ENCODE measurements around the gene KRTAP13-2. TPM values are rescaled to one million over a fixed set of nuclear protein-coding genes. Genes with fewer than 3 reads are reported as not detected.

Gene KRTAP13-2, protein sequence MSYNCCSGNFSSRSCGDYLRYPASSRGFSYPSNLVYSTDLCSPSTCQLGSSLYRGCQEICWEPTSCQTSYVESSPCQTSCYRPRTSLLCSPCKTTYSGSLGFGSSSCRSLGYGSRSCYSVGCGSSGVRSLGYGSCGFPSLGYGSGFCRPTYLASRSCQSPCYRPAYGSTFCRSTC
- not detected in 2 replicates for total RNA-seq

GRCh38 chr21:30372139-30372770 is at the start of gene KRTAP13-2:
Gene KRTAP13-2, minus strand, starts transcription at chr21:30372271. Its CDS starts 58 bp downstream, at chr21:30372213.

DNA sequence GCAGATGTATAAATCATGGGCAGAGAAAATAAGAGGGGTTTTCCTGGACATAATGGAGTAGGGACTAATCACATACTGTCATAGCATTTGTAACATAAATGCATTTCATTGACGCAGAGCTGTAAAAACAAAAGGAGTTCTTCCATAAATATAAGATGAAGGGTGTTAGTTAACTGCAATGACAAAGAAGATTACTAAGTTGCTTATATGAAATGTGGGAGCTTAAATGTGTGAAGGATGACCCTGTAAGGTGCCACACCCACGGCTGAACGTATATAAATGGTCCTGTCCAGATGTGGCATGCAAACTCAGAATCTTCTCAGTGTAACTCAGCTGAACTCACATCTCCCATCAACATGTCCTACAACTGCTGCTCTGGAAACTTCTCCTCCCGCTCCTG is 23.7 kb upstream of the KRTAP13-2 start, which contains the start of gene KRTAP13-1:
TSS of gene KRTAP13-1 (plus strand) at position 301 of the 400 bp plus-strand sequence. CDS start at position 357, 56 bp downstream.

DNA sequence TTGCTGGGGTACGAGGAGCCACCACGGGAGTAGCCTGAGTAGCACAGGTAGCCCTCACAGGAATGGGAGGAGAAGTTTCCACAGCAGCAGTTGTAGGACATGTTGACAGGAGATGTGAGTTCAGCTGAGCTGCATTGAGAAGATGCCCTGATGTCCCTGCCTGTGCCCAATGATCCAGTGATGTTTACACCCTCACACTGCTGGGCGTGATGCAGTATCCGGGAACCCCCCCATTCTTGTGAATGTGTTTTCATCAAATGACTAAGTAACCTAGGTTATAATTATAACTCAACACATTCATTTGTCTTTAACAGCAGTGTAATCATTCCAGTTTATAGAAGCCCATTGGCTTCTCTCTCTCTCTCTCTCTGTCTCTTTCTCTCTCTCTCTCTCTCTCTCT is 23.6 kb downstream of the KRTAP13-2 start, which contains the start of gene KRTAP23-1:
TSS of gene KRTAP23-1 (minus strand) at position 101 of the 400 bp plus-strand sequence. CDS start at position 101, 0 bp downstream.

GRCh38 chr21:30337276-30337744 is 34.8 kb downstream of the KRTAP13-2 start, which contains the start of gene KRTAP27-1:
Gene KRTAP27-1, minus strand, starts transcription at chr21:30337694. Its CDS starts 26 bp downstream, at chr21:30337668.

Other genes with a start within 250 kb of the KRTAP13-2 start
- gene CLDN17, start 205.5 kb downstream of the KRTAP13-2 start, total RNA-seq = not detected in 2 replicates
- gene CLDN8, start 156.2 kb downstream of the KRTAP13-2 start, total RNA-seq = not detected in 2 replicates
- gene KRTAP24-1, start 89.3 kb downstream of the KRTAP13-2 start, total RNA-seq = not detected in 2 replicates
- not detected in 2 replicates for gene KRTAP25-1, start 82.8 kb downstream of the KRTAP13-2 start, total RNA-seq
- gene KRTAP26-1, start 52.0 kb downstream of the KRTAP13-2 start, total RNA-seq = not detected in 2 replicates
- gene KRTAP27-1, start 34.6 kb downstream of the KRTAP13-2 start, total RNA-seq = not detected in 2 replicates
- gene KRTAP23-1, start 23.7 kb downstream of the KRTAP13-2 start, total RNA-seq = not detected in 2 replicates
- gene KRTAP13-1, start 23.8 kb upstream of the KRTAP13-2 start, total RNA-seq = not detected in 2 replicates
- not detected in 2 replicates for gene KRTAP13-3, start 53.7 kb upstream of the KRTAP13-2 start, total RNA-seq
- not detected in 2 replicates for gene KRTAP13-4, start 57.9 kb upstream of the KRTAP13-2 start, total RNA-seq
- gene KRTAP15-1, start 68.0 kb upstream of the KRTAP13-2 start, total RNA-seq = not detected in 2 replicates
- not detected in 2 replicates for gene KRTAP19-1, start 108.1 kb upstream of the KRTAP13-2 start, total RNA-seq
- not detected in 2 replicates for gene KRTAP19-2, start 115.2 kb upstream of the KRTAP13-2 start, total RNA-seq
- gene KRTAP19-3, start 119.7 kb upstream of the KRTAP13-2 start, total RNA-seq = not detected in 2 replicates
- gene KRTAP19-4, start 124.9 kb upstream of the KRTAP13-2 start, total RNA-seq = not detected in 2 replicates
- gene KRTAP19-5, start 129.9 kb upstream of the KRTAP13-2 start, total RNA-seq = not detected in 2 replicates
- not detected in 2 replicates for gene KRTAP19-6, start 169.6 kb upstream of the KRTAP13-2 start, total RNA-seq
- gene KRTAP19-7, start 189.0 kb upstream of the KRTAP13-2 start, total RNA-seq = not detected in 2 replicates
- not detected in 2 replicates for gene KRTAP22-2, start 218.1 kb upstream of the KRTAP13-2 start, total RNA-seq
- not detected in 2 replicates for gene KRTAP6-3, start 220.2 kb upstream of the KRTAP13-2 start, total RNA-seq
- not detected in 2 replicates for gene KRTAP6-2, start 226.6 kb upstream of the KRTAP13-2 start, total RNA-seq
- gene KRTAP22-1, start 228.8 kb upstream of the KRTAP13-2 start, total RNA-seq = not detected in 2 replicates
- not detected in 2 replicates for gene KRTAP6-1, start 241.7 kb upstream of the KRTAP13-2 start, total RNA-seq
- not detected in 2 replicates for gene KRTAP20-1, start 244.2 kb upstream of the KRTAP13-2 start, total RNA-seq
- gene KRTAP20-4, start 248.4 kb upstream of the KRTAP13-2 start, total RNA-seq = not detected in 2 replicates

Measured in myometrial cell (primary cell).